NCI-H82 treated with DMSO at 0.1 percent for 48 hours (cell line): Measurements from ENCODE around the gene RNF222.
"Not testable (repeated sequence)": the region's sequence is repeated elsewhere in the genome, so short reads cannot be mapped to it uniquely, and the experiment has no call there.

ENCODE experiments used
- DNase-seq: peaks from one replicate; lab custom pipeline; 2025; ENCODE audit not compliant: unreplicated experiment; lab: John Stamatoyannopoulos, UW

The RNF222 gene

GRCh38 chr17:8412089-8412488 is 14.5 kb upstream of the RNF222 start:
- DNase-seq, result peak; percentile 79

GRCh38 chr17:8410883-8411238 is 13.2 kb upstream of the RNF222 start:
- DNase-seq, result no peak

- DNase-seq, result peak; percentile 84
These were observed 12.6 kb upstream of the RNF222 start for GRCh38 chr17:8409966-8410882.

GRCh38 chr17:8408371-8408770 is 10.7 kb upstream of the RNF222 start:
- no peak for DNase-seq

- DNase-seq, result no peak
These were observed 8.5 kb upstream of the RNF222 start for GRCh38 chr17:8406174-8406573.

GRCh38 chr17:8405499-8406016 is 7.9 kb upstream of the RNF222 start:
- no peak for DNase-seq

- DNase-seq, result no peak
These were observed 5.4 kb upstream of the RNF222 start for GRCh38 chr17:8402921-8403536.

GRCh38 chr17:8401107-8401506 is 3.5 kb upstream of the RNF222 start:
- no peak for DNase-seq

- no peak for DNase-seq
These were observed 1.4 kb upstream of the RNF222 start for GRCh38 chr17:8398980-8399379.

- not testable (repeated sequence) for DNase-seq
These were observed 3.1 kb downstream of the RNF222 start for GRCh38 chr17:8394497-8394896.

- DNase-seq, result no peak
These were observed 4.0 kb downstream of the RNF222 start for GRCh38 chr17:8393470-8394231.

GRCh38 chr17:8392674-8393469 is 4.8 kb downstream of the RNF222 start:
- DNase-seq, result no peak

- no peak for DNase-seq
These were observed 5.4 kb downstream of the RNF222 start for GRCh38 chr17:8392274-8392673.

GRCh38 chr17:8391711-8392110 is 5.9 kb downstream of the RNF222 start:
- no peak for DNase-seq

- DNase-seq, result no peak
These were observed 9.5 kb downstream of the RNF222 start for GRCh38 chr17:8387914-8388651.

- DNase-seq, result no peak
These were observed 10.8 kb downstream of the RNF222 start for GRCh38 chr17:8386841-8387240.

- no peak for DNase-seq
These were observed 12.7 kb downstream of the RNF222 start for GRCh38 chr17:8384801-8385378.

GRCh38 chr17:8383143-8383822 is 14.3 kb downstream of the RNF222 start, which contains the start of gene RPL26:
RPL26 (minus strand) TSS chr17:8383193; CDS start chr17:8382310, 883 bp downstream.
- peak; percentile 99 for DNase-seq

- no peak for DNase-seq
These were observed 14.8 kb downstream of the RNF222 start for GRCh38 chr17:8382880-8383142.
